A673 (cell line): Measurements from ENCODE around the gene PRR27.

Experiments used
- CTCF ChIP-seq: fragments of 300-800, 200-600 bp; sonication (generic); conservative IDR thresholded peaks from 2 replicates; pipeline ENCODE4 v1.5.1; 2017; ENCODE audit warnings: low read depth, mild to moderate bottlenecking, antibody characterized with exemption, low read length, moderate library complexity, mixed read lengths
- EZH2 ChIP-seq: fragments of 200-600 bp; sonication (generic); IDR thresholded peaks from 2 replicates; pipeline ENCODE4 v1.6.1; 2017; ENCODE audit warnings: borderline replicate concordance, low read depth, mild to moderate bottlenecking, mixed read lengths, antibody characterized with exemption, low read length; ENCODE audit not compliant: poor library complexity, severe bottlenecking

- no peak for TF ChIP-seq EZH2
- TF ChIP-seq CTCF: no peak
These were observed 24.1 kb downstream of the PRR27 start for GRCh38 chr4:70178075-70178660.
